Upper lobe of left lung (tissue), 4 donors: ENCODE results near the gene PKNOX2.

Experiments
- POLR2AphosphoS5 ChIP-seq, 2 donors: sonication (generic); formaldehyde crosslinking; IDR thresholded peaks; one replicate each; pipeline ENCODE4 v1.5.1; 2017; ENCODE audit warnings: antibody characterized with exemption in 2 of 2
- TF ChIP-seq, protein P1 (sequence below), 6 experiments: fragments of 450-650 bp in 4 of 6; fragments of 200-600 bp in 2 of 6; sonication (generic) in 2 of 6; IDR thresholded peaks; one replicate each; pipeline ENCODE4 v1.5.1; 2016 to 2019; ENCODE audit warnings: antibody characterized with exemption in 6 of 6

DNA sequence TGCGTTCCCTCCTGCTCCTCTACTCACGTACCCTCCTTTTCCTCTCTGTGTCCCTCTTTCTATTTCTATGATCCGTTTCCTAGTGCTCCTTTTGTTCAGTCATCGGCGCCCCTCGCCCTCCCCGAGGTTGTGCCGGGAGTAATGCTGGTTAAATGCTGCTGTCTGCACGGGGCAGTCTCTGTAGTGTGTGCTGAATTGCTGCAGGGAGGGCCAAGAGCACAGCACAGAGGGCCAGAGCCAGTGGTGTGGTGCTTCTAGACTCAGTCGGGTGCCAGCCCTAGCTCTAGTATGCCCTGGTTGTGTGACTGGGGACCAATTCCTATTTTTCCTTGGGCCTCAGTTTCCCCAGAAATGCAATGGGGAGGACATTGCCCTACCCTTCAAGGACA is 98.3 kb downstream of the PKNOX2 start:
- TF ChIP-seq, protein P1, sequence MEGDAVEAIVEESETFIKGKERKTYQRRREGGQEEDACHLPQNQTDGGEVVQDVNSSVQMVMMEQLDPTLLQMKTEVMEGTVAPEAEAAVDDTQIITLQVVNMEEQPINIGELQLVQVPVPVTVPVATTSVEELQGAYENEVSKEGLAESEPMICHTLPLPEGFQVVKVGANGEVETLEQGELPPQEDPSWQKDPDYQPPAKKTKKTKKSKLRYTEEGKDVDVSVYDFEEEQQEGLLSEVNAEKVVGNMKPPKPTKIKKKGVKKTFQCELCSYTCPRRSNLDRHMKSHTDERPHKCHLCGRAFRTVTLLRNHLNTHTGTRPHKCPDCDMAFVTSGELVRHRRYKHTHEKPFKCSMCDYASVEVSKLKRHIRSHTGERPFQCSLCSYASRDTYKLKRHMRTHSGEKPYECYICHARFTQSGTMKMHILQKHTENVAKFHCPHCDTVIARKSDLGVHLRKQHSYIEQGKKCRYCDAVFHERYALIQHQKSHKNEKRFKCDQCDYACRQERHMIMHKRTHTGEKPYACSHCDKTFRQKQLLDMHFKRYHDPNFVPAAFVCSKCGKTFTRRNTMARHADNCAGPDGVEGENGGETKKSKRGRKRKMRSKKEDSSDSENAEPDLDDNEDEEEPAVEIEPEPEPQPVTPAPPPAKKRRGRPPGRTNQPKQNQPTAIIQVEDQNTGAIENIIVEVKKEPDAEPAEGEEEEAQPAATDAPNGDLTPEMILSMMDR (IDR thresholded peaks at IDR 0.05), result no peak
- TF ChIP-seq POLR2AphosphoS5 (IDR thresholded peaks at IDR 0.05), result no peak
